H9 (cell line): ENCODE data around the gene TMEM80. TPM values are rescaled to one million over a fixed set of nuclear protein-coding genes. Genes with fewer than 3 reads are reported as not detected.

Experiments used
- DNase-seq: peaks from one replicate; pipeline ENCODE4 v3.0.0-alpha.2; 2017
- H2AFZ ChIP-seq: one replicate; pipeline ENCODE4 v1.6.1; 2013; ENCODE audit warnings: mild to moderate bottlenecking, low read length, control low read depth, moderate library complexity
- H2AK5ac ChIP-seq: 2 replicates; pipeline ENCODE4 v1.6.1; 2013; ENCODE audit warnings: low read length, control low read depth, mixed read lengths; ENCODE audit not compliant: insufficient read length
- H2BK120ac ChIP-seq: one replicate; pipeline ENCODE4 v1.6.1; 2013; ENCODE audit warnings: low read depth, mild to moderate bottlenecking, low read length, control low read depth, inconsistent platforms; ENCODE audit not compliant: poor library complexity, severe bottlenecking
- H2BK12ac ChIP-seq: 2 replicates; pipeline ENCODE4 v1.6.1; 2013; ENCODE audit warnings: low read length, control low read depth, mixed read lengths, low read depth; ENCODE audit not compliant: insufficient read length
- H2BK15ac ChIP-seq: 2 replicates; pipeline ENCODE4 v1.6.1; 2013; ENCODE audit warnings: low read depth, low read length, control low read depth
- H2BK20ac ChIP-seq: one replicate; pipeline ENCODE4 v1.6.1; 2013; ENCODE audit warnings: low read depth, mild to moderate bottlenecking, low read length, control low read depth, inconsistent platforms; ENCODE audit not compliant: poor library complexity, severe bottlenecking
- H2BK5ac ChIP-seq: 2 replicates; pipeline ENCODE4 v1.6.1; 2013; ENCODE audit warnings: low read length, control low read depth, mixed read lengths; ENCODE audit not compliant: insufficient read length
- H3K14ac ChIP-seq: 2 replicates; pipeline ENCODE4 v1.6.1; 2013; ENCODE audit warnings: low read length, control low read depth; ENCODE audit not compliant: insufficient read depth
- H3K18ac ChIP-seq: 2 replicates; pipeline ENCODE4 v1.6.1; 2013; ENCODE audit warnings: low read depth, mild to moderate bottlenecking, mixed read lengths, low read length, control low read depth; ENCODE audit not compliant: insufficient read length
- H3K23ac ChIP-seq: 2 replicates; pipeline ENCODE4 v1.6.1; 2013; ENCODE audit warnings: low read length, control low read depth, mixed read lengths, low read depth; ENCODE audit not compliant: insufficient read length
- H3K23me2 ChIP-seq: 2 replicates; pipeline ENCODE4 v1.6.1; 2013; ENCODE audit warnings: low read depth, mild to moderate bottlenecking, mixed read lengths, low read length, control low read depth; ENCODE audit not compliant: insufficient read length, poor library complexity, severe bottlenecking
- H3K27ac ChIP-seq: 2 replicates; pipeline ENCODE4 v1.5.1; 2013; ENCODE audit warnings: low read length, control low read depth, mixed read lengths, low read depth; ENCODE audit not compliant: insufficient read length
- H3K27me3 ChIP-seq: 2 replicates; pipeline ENCODE4 v1.6.1; 2013; ENCODE audit warnings: low read length, control low read depth, inconsistent platforms; ENCODE audit not compliant: insufficient read depth
- H3K4ac ChIP-seq: 2 replicates; pipeline ENCODE4 v1.6.1; 2013; ENCODE audit warnings: low read depth, mild to moderate bottlenecking, control low read depth, inconsistent platforms, low read length, moderate library complexity
- H3K4me1 ChIP-seq: 2 replicates; pipeline ENCODE4 v1.6.1; 2013; ENCODE audit warnings: low read length, control low read depth, inconsistent platforms; ENCODE audit not compliant: insufficient read depth
- H3K4me2 ChIP-seq: 2 replicates; pipeline ENCODE4 v1.6.1; 2013; ENCODE audit warnings: low read length, control low read depth, mixed read lengths; ENCODE audit not compliant: insufficient read length, insufficient read depth
- H3K56ac ChIP-seq: 2 replicates; pipeline ENCODE4 v1.6.1; 2013; ENCODE audit warnings: low read depth, mild to moderate bottlenecking, mixed read lengths, low read length, control low read depth; ENCODE audit not compliant: insufficient read length
- H3K79me1 ChIP-seq: 2 replicates; pipeline ENCODE4 v1.6.1; 2013; ENCODE audit warnings: low read depth, mild to moderate bottlenecking, moderate library complexity, low read length, control low read depth, inconsistent platforms; ENCODE audit not compliant: insufficient read depth, poor library complexity, severe bottlenecking
- H3K79me2 ChIP-seq: 2 replicates; pipeline ENCODE4 v1.6.1; 2013; ENCODE audit warnings: low read length, control low read depth, inconsistent platforms; ENCODE audit not compliant: insufficient read depth
- H3K9ac ChIP-seq: 2 replicates; pipeline ENCODE4 v1.6.1; 2013; ENCODE audit warnings: low read length, control low read depth, mixed read lengths; ENCODE audit not compliant: insufficient read length; ENCODE audit errors: extremely low read depth
- H3K9me3 ChIP-seq: one replicate; pipeline ENCODE4 v1.6.1; 2013; ENCODE audit warnings: low read depth, low read length, inconsistent platforms; ENCODE audit not compliant: control insufficient read depth
- H3T11ph ChIP-seq: one replicate; pipeline ENCODE4 v1.6.1; 2013; ENCODE audit warnings: mild to moderate bottlenecking, low read length, control low read depth, inconsistent platforms
- H4K20me1 ChIP-seq: one replicate; pipeline ENCODE4 v1.6.1; 2013; ENCODE audit not compliant: control insufficient read depth, insufficient read length, insufficient read depth
- H4K5ac ChIP-seq: 2 replicates; pipeline ENCODE4 v1.6.1; 2013; ENCODE audit warnings: low read depth, mild to moderate bottlenecking, mixed read lengths, low read length, control low read depth; ENCODE audit not compliant: insufficient read length
- H4K8ac ChIP-seq: replicated peaks from 2 replicates; pipeline ENCODE4 v1.6.1; 2013; ENCODE audit warnings: low read length, control low read depth, mixed read lengths, low read depth; ENCODE audit not compliant: insufficient read length
- H4K91ac ChIP-seq: 2 replicates; pipeline ENCODE4 v1.6.1; 2013; ENCODE audit warnings: low read depth, mild to moderate bottlenecking, moderate library complexity, mixed read lengths, low read length, control low read depth; ENCODE audit not compliant: insufficient read length
- H3K27ac Mint-ChIP-seq, 3 experiments: 2 replicates in 2 of 3; 3 replicates in 1 of 3; pipeline ENCODE4 v1.8.0; 2020 to 2021; ENCODE audit warnings: mixed read lengths in 3 of 3, mild to moderate bottlenecking in 1 of 3, moderate library complexity in 1 of 3
- H3K27me3 Mint-ChIP-seq: 2 replicates; pipeline ENCODE4 v1.8.0; 2021; ENCODE audit warnings: low read depth, mild to moderate bottlenecking, moderate library complexity, mixed read lengths
- H3K36me3 Mint-ChIP-seq, 3 experiments: 2 replicates in 2 of 3; 3 replicates in 1 of 3; pipeline ENCODE4 v1.8.0; 2020 to 2021; ENCODE audit warnings: low read depth in 3 of 3, mixed read lengths in 3 of 3; ENCODE audit not compliant: insufficient read depth in 1 of 3
- H3K4me1 Mint-ChIP-seq, 2 experiments: 2 replicates each; pipeline ENCODE4 v1.8.0; 2020; ENCODE audit warnings: mixed read lengths in 2 of 2
- H3K4me3 Mint-ChIP-seq, 2 experiments: 2 replicates in 1 of 2; 3 replicates in 1 of 2; pipeline ENCODE4 v1.8.0; 2020 to 2021; ENCODE audit warnings: mild to moderate bottlenecking in 2 of 2, mixed read lengths in 2 of 2, moderate library complexity in 1 of 2
- H3K9me3 Mint-ChIP-seq, 2 experiments: 2 replicates in 1 of 2; 3 replicates in 1 of 2; pipeline ENCODE4 v1.8.0; 2020; ENCODE audit warnings: mild to moderate bottlenecking in 2 of 2, mixed read lengths in 2 of 2, moderate library complexity in 1 of 2
- CTCF ChIP-seq: fragments of 200-600 bp; sonication (generic); conservative IDR thresholded peaks from 3 replicates; pipeline ENCODE4 v1.8.0; 2021; ENCODE audit warnings: antibody characterized with exemption, mild to moderate bottlenecking
- WGBS: extraction: QIAGEN DNeasy Blood & Tissue Kit; methylation state at CpG from one replicate; pipeline ENCODE4 v1.1.7; 2013; ENCODE audit warnings: missing lambda C conversion rate, low lambda C conversion rate, mixed read lengths; ENCODE audit not compliant: insufficient read length; ENCODE audit errors: extremely low coverage; 5-methylcytosine and 5-hydroxymethylcytosine counted together
- total RNA-seq: library from RNA; stranded (reverse); gene quantifications from 2 replicates; pipeline ENCODE4 v1.2.1, GENCODE V29; 2021

The TMEM80 gene
- total RNA-seq, 1 experiment from 2014 or later = 23.6 TPM

GRCh38 chr11:662689-663274, 32.8 kb upstream of the TMEM80 start:
- H3K36me3 Mint-ChIP-seq = peaks cover 17 to 57% (median 39%) of the 10 kb centered on the region in 3 experiments; a peak in 6 of 7 replicates
- Histone ChIP-seq H2BK12ac (no peak overlapping the region), H3K14ac (no peak overlapping the region), H3K4ac (no peak overlapping the region), H2AFZ (no peak overlapping the region), H3K23ac (no peak overlapping the region), H3K9me3 (no peaks in the 10 kb centered on the region), H3K4me1 (no peaks in the 10 kb centered on the region), H3K4me2 (no peak overlapping the region), H4K20me1 (no peaks in the 10 kb centered on the region), H3K27ac (no peak overlapping the region), H2AK5ac (no peak overlapping the region), H2BK5ac (no peak overlapping the region), H3K56ac (no peak overlapping the region), H3K9ac (no peak overlapping the region), H4K8ac (no peak overlapping the region), H3K27me3 (no peaks in the 10 kb centered on the region), H4K91ac (no peak overlapping the region), H4K5ac (no peak overlapping the region), H3K79me2 (no peaks in the 10 kb centered on the region), H3K18ac (no peak overlapping the region), H3T11ph (no peak overlapping the region), H2BK15ac (no peak overlapping the region), H2BK120ac (no peak overlapping the region), H3K79me1 (no peaks in the 10 kb centered on the region), H2BK20ac (no peak overlapping the region), H3K23me2 (no peaks in the 10 kb centered on the region)
- peak overlapping the region in 1 of 3 experiments; percentile 74; a peak in 1 of 7 replicates for H3K27ac Mint-ChIP-seq
- DNase-seq = peak; percentile 76
- WGBS = no CpG with 5 or more reads among the region's 15 CpGs
- H3K4me3 Mint-ChIP-seq = no peak overlapping the region
- H3K4me1 Mint-ChIP-seq = 0 out of 4 replicates have a peak, but pooled peaks cover 0 to 3% of the 10 kb centered on the region in 2 experiments
- H3K27me3 Mint-ChIP-seq = no peaks in the 10 kb centered on the region
- TF ChIP-seq CTCF = peak; percentile 80
- no peaks in the 10 kb centered on the region for H3K9me3 Mint-ChIP-seq
